Peyer's patch (tissue), 4 donors: ENCODE measurements around the gene KCNQ1OT1.

Experiments used
- POLR2A ChIP-seq, 2 donors: fragments of 450-650 bp; IDR thresholded peaks; one replicate each; pipeline ENCODE4 v1.5.1; 2017; ENCODE audit warnings: antibody characterized with exemption in 2 of 2, mild to moderate bottlenecking in 2 of 2, moderate library complexity in 2 of 2
- TF ChIP-seq, protein P1 (sequence below), 6 experiments: fragments of 450-650 bp in 4 of 6; fragments of 200-600 bp in 2 of 6; sonication (generic) in 1 of 6; IDR thresholded peaks; one replicate each; pipeline ENCODE4 v1.5.1; 2017 to 2019; ENCODE audit warnings: antibody characterized with exemption in 6 of 6, mild to moderate bottlenecking in 3 of 6, moderate library complexity in 1 of 6

GRCh38 chr11:2673250-2673610, 26.6 kb downstream of the KCNQ1OT1 start:
- TF ChIP-seq, protein P1, sequence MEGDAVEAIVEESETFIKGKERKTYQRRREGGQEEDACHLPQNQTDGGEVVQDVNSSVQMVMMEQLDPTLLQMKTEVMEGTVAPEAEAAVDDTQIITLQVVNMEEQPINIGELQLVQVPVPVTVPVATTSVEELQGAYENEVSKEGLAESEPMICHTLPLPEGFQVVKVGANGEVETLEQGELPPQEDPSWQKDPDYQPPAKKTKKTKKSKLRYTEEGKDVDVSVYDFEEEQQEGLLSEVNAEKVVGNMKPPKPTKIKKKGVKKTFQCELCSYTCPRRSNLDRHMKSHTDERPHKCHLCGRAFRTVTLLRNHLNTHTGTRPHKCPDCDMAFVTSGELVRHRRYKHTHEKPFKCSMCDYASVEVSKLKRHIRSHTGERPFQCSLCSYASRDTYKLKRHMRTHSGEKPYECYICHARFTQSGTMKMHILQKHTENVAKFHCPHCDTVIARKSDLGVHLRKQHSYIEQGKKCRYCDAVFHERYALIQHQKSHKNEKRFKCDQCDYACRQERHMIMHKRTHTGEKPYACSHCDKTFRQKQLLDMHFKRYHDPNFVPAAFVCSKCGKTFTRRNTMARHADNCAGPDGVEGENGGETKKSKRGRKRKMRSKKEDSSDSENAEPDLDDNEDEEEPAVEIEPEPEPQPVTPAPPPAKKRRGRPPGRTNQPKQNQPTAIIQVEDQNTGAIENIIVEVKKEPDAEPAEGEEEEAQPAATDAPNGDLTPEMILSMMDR (IDR thresholded peaks at IDR 0.05) = no peak
- no peak for TF ChIP-seq POLR2A (IDR thresholded peaks at IDR 0.05)
